Stimulated activated CD4-positive, alpha-beta T cell treated with anti-CD3 and anti-CD28 coated beads, Interleukin-2, amount 100 ng/mL, for 24 hours (primary cell): ENCODE results near the gene SH2D7.
A peak's percentile ranks its signal among the peaks of the same experiment; 100 is the strongest.

Source experiments
- DNase-seq, 2 donors: peaks; one replicate each; pipeline ENCODE4 v3.0.0-alpha.2; 2020

Gene SH2D7

DNA sequence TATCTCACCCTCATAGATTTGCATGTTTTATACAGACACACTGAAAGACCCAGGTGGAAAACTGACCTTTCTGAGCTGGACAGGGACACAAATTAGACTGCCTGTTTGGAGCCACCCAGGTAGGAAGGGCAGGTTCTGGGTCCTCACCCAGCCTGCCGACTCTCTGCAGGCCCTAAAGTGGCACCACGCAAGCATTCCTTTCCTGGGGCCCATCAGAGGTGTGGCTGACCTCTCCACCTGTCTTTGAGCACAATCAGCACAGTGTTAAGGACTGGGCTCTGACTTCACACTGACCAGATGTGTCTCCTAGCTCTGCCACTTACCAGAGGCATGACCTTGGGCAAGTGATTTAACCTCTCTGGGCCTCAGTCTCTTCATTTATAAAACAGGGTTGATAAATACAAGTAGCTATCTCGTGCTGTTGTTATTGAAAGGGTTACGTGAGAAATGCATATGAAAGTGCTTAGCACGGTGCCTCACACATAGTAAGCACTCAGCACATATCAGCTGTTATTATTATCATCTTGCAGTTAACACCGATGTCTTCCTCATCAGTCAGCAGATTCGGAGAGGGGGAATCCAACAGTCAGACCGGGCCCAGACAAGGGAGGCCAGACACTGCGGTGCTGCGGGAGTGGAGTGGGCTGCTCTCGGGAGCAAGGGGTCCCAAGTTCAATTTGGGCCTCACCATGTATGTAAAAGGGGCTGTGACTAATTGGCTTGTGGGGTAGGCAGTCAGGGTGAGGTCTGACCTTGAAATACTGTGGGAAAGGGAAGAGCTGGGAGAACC lies 12.9 kb upstream of the SH2D7 start:
- no peak for DNase-seq

DNA sequence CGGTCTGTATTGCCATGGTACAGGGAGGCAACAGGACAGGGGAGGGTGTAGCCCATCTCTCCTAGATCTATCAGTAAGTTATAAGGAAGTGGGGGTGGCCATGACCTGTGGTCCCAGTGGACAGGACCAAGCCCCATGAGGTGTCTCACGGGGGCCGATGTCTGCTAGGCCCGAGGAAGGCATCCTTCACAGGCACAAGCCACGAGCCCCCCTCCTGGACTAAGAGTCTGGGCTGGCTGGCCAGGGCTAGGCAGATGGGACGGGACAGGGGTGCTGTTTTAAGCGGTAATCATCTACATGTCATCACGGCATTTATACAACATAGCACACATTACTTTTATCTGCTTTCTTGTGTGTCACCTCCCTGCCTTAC lies 12.3 kb upstream of the SH2D7 start:
- DNase-seq: no peak

- DNase-seq: no peak
Measured at GRCh38 chr15:78082106-78082742, 10.1 kb upstream of the SH2D7 start.

DNA sequence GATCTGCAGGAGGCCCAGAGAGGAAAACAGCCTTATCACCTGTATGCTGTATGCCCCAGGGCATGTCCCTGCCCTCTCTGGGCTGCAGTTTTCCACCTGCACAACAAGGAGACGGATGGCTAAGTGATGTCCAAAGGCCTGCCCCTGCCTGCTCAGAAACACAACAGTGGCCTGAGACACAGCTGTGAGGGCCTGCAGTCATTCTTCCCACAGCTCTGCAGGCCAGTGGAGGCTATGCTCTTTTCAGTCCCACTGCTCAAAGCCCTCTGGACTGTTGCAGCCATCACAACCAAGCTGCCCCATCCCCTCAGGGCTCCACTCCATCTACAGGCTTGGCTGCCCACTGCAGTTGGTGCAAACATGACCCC lies 9.6 kb upstream of the SH2D7 start:
- no peak for DNase-seq

- no peak for DNase-seq
Measured at GRCh38 chr15:78083186-78083585, 9.2 kb upstream of the SH2D7 start.

DNA sequence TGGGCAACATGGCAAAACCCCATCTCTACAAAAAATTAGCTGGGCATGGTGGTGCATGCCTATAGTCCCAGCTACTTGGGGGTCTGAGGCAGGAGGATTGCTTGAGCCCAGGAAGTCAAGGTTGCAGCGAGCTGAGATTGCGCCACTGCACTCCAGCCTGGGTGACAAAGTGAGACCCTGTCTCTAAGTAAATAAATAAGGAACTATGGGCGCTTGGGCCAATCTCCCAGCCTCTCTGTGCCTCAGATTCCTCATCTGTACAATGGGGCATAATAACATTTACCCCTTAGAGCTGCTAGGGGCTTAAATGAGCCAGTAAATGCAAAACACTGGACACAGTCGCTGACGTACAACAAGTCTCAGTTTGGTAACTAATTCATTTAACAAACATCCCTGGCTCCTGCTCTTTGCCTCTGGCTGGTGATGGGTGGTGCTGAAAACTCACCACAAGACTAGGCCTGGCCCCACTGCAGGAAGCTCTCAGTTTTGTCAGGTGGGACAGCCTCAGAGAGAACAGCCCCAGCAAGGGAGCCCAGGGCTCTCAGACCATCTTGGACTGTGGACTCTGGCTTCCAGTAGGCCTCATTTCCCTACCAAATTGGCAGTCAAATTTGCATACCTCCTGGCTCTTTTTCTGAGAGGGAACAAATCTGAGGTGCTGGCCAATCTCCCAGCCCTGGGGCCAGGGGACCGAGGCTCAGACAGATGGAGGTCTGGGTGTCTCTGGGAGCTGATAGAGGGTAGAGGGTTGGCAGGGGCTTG lies 8.5 kb upstream of the SH2D7 start:
- no peak for DNase-seq

DNA sequence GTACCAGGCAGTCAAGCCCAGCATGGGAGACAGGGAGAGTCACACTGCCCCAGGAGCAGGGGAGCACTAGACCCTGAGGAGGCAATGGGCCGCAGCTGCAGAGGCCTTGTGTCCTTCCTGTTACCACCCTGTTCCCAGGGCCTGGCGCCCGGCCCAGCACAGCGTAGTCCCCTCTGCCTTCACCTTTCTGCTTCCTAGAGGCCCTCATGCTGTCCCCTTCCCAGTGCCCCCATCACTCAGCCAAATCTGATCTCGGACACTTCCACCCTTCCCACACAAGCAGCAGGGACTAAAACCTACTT lies 8.0 kb upstream of the SH2D7 start:
- DNase-seq: no peak

DNA sequence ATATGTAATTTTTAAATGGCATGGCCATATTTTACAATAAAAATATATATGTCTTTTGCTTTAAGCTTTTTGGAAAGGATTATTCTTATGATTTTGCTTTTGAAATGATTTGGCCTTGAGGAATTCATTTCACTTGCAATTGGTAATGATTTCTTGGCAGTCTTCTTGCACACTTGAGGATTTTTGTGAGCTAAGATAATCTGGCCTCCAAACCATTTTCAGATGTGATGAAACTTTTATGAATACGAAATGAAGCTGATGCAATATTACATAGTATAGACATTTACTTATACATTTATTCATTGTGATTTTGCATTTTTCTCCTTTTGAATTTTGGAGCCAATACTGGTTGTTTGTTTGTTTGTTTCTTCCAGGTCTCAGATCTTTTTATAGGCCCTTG lies 6.4 kb upstream of the SH2D7 start:
- no peak for DNase-seq

DNA sequence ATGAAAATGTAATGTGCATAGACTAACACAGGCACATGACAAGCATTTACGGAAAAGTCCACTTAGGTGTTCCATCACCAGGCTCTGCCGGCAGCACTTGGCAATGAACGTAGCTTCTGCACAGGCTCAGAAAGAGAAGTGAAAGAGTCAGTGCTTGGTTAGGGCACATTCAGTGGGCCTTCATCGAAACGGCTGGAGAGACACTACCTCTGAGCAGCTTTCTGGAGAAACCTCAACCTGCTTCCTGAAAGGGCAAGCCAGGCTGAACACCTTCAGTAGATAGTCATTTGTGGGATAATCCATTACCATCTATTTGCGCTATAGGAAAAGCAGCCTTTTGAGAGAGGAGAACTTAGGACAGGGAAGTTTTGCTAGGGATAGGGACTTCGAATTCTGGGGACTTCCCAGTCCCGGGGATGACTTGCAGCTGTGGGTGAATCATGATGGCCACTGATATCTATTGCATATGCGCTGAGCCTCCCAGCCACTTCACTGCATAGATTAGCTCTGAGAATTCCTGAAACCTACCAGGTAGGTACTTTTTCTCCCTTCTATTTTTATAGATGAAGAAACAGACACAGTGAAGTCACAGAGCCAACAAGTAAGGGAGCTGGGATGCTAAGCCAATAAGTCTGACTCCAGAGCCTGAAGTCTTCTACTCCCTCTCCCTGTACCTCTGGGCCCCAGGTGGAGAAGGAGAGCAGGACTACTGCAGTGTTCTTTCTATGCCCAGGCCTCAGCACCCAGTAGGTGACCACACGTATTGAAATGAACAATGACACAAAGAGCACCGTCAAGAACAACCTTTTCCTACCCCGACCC lies 4.2 kb upstream of the SH2D7 start:
- DNase-seq: no peak

DNA sequence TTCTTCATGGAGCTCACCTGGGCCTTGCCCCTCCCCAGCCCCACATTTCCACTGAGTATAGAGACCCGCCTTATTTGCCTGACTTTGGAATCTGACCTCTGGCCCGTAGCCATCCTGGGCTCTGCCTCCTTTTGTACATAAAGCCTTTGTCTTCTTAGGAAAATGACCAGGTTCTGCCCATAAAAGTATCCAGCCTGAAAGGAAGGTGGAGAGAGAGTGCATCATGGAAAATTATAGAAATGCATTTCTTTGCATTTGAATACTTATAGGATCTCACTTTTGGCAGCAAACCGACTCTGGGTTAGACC lies 3.6 kb upstream of the SH2D7 start:
- DNase-seq: no peak

DNA sequence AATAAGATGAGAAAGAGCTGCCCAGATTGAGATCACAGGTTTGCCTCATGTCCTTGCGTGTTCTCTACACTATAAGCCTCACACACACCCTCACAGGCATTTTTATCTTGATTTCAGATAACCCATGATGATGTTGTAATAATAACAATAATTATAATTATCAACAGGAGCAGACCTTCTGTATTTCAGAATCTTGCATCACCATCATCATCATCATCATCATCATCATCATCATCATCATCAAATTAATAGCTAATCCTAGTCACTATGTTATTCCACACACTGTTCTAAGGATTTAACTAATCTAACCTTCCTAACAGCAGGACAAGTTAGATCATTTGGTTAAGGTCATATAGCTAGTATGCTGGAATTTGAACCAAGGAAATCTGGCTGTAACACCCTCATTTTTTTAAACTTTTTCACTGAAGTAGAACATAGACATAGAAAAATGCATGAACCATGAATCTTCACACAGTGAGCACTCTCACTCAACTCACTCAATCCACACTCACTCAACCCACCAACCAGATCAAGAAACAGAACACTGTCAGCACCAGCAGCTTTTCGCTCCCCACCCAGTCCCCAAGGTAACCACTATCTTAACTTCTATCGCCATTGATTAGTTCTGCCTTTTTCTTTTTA lies 1.8 kb upstream of the SH2D7 start:
- no peak for DNase-seq

DNA sequence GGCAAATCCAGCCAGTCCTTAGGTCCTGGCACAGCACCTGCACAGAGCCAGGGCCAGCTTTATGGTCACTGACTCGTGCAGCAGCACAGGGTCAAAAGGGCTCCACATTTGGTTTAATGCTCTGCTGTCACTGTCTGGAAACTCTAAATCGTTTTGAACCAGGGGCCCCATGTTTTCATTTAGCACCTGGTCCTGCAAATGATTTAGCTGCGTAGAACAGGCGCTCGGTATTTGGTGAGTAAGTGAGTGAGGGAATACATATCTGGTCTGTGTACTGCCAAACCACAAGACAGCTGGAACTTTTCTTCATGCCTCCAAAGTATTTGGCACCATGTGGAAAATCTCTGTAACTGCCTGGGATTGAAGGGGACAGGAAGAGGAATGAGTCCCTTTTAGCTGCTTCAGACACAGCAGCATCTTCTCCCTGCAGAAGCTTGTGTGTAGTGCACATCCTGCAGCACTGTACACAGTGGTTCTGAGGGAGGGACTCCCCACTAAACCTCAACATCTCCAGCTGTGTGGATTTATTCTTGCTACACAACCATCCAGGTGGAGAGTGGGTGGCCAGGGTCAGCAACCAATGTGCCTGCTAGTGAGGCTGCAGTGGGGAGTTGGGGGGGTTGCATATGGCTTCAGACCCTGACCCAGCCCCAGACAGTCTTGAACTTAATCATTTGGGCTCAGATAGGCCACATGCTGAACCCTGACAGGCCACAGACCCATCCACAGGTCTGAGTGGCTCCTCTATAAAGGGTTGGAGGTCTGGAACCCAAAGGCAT lies 1.1 kb downstream of the SH2D7 start:
- DNase-seq: no peak

DNA sequence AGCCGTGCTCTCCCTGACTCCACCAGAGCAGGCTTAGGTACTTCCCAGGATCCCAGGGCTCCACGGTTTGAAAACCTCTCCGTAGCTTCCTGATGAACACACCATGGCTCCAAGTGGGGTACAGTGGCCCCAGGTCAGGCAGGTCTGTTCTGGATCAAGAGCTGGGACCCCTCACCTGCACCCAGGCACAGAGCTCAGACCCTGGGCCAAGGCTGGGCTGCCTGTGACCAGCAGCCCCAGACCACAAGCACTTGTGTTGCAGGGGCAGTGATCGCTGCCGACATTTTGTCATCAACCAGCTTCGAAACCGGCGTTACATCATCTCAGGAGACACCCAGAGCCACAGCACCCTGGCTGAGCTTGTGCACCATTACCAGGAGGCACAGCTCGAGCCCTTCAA lies 5.3 kb downstream of the SH2D7 start:
- DNase-seq: no peak

- no peak for DNase-seq
Measured at GRCh38 chr15:78098131-78098755, 5.9 kb downstream of the SH2D7 start.

DNA sequence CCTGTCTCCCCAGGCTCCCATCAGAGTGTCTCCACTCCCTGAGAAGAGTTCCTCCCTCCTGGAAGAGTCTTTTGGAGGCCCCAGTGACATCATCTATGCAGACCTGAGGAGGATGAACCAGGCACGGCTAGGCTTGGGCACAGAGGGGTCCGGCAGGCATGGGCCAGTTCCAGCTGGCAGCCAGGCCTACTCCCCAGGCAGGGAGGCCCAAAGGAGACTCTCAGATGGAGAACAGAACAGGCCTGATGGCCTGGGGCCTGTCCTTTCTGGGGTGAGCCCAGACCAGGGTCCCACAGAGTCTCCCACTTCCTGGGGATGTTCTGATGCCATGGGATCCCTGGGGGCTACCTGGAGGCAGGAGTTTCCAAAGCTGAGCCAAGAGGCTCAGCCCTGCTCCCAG lies 8.5 kb downstream of the SH2D7 start:
- no peak for DNase-seq

GRCh38 chr15:78101423-78102105 lies 9.2 kb downstream of the SH2D7 start:
- DNase-seq: no peak

- no peak for DNase-seq
Measured at GRCh38 chr15:78102211-78102610, 9.8 kb downstream of the SH2D7 start.

GRCh38 chr15:78102741-78103140 lies 10.4 kb downstream of the SH2D7 start:
- DNase-seq: no peak

GRCh38 chr15:78103406-78104118 lies 11.2 kb downstream of the SH2D7 start:
- peak; percentile 58 for DNase-seq

- DNase-seq: no peak
Measured at GRCh38 chr15:78104119-78104479, 11.7 kb downstream of the SH2D7 start.
